Cortex of kidney (tissue), 1 donor: ENCODE measurements around the gene FCRLA.
"Not testable (repeated sequence)": the region's sequence is repeated elsewhere in the genome, so short reads cannot be mapped to it uniquely, and the experiment has no call there.

Experiments used
- DNase-seq: peaks from one replicate; lab custom pipeline; 2025; lab: John Stamatoyannopoulos, UW

The FCRLA gene, protein sequence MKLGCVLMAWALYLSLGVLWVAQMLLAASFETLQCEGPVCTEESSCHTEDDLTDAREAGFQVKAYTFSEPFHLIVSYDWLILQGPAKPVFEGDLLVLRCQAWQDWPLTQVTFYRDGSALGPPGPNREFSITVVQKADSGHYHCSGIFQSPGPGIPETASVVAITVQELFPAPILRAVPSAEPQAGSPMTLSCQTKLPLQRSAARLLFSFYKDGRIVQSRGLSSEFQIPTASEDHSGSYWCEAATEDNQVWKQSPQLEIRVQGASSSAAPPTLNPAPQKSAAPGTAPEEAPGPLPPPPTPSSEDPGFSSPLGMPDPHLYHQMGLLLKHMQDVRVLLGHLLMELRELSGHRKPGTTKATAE

DNA sequence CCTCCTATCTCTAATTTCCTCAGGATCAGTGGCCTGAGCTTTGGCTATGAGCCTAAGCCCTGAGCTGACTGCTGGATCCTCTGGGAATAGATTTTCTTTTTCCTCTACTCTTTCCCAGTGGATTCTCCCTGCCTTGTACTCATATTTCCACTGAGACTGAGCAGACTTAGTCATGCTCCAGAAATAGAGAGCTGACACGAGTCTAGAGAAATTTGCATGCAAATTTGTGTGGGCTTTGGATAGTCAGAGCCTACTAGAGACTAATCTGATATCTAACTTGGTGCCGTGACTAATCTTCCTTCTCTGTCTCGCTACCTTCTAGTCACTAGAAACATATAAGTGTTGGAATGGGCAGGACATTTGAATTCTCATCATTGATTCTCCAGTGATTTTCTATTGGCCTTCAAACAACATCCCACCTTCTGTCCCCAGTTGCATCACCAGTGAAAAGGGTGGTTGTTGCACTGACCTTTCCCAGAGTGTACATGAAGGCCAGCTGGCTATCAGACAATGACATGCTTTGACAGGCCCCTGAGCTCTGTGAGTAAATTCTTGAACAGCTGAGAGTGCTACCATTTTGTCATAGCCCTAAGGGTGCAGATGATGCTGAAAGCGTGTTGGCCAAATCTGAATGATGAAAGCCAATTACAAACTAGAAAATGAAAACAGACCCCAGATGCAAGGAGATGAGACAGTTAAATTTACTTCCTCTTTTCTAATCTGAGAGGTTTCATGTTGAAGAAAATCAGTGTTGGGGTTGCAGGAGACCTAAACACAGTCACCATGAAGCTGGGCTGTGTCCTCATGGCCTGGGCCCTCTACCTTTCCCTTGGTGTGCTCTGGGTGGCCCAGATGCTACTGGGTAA, at the start of gene FCRLA:
FCRLA (plus strand) TSS at position 748 of the 866 bp plus-strand sequence; CDS start at position 784, 36 bp downstream.
- no peak for DNase-seq

DNA sequence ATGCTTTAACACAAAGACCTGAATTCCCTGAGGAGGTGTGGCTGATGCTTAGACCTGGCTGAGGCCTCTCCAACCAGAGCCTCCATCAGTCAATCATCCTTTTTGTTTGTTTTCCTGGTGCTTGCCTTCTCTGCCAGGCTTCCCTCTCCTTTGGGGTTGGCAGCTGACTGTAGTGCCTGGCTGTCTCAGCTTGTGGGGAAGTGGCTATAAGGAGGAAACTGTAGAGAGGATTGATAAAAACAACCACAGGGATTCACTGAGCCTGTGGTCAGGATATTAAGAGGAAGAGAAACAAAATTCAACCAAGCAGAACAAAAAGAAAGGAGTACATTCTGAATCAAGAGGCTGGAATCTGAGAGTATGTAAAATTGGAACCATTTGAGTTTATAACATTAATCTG, 48.5 kb upstream of the FCRLA start:
- not testable (repeated sequence) for DNase-seq

DNA sequence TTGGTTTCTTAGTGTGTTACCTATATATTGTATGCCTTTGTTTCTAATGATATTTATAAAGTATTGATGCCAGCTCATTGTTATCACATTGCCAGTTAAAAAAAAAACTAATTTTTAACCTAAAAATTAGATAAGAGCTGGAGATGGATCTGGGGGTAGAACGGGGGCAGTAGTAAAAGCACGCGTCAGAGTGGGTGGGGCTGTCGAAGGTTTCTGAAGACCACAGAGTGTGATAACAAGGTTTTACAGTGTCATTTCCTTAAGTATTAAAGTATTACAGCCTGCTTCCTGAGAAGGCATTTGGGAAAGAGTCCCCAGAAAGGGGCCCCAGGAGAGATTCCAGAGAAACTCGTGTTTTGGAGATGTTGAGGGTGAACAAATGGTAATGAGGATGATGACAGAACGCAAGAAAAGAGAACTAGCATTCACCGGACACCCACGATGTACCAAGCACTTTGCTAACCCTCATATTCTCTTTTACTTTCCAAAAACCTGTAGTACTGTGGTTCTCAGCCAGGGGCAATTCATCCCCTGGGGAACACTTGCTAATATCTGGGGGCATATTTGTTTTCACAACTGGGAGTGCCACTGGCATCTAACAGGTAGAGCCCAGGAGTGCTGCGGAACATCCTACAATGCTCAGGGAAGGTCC, 45.2 kb upstream of the FCRLA start:
- DNase-seq, result not testable (repeated sequence)

DNA sequence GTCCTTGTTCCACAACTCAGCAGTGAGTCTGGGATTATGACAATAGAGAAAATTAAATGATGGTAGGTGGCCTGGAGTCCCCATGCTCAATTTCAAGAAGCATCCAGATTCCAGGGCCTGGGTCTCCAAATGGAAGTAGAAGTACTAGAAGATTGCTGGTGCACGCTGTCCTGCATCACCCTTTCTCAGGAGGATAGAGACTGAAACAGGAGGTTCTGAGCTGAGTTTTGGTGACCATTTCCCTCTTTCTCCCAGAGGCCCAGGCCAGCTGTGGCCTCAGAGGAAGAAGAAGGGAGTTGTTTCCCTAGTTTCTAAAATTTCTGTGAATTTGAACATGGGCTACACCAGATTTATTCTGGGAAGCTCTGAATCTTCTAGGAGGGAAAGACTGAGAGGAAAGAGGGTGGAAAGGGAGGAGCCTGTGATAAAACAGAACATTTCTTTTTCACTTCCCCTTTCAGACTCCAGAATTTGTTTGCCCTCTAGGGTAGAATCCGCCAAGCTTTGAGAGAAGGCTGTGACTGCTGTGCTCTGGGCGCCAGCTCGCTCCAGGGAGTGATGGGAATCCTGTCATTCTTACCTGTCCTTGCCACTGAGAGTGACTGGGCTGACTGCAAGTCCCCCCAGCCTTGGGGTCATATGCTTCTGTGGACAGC, 44.2 kb upstream of the FCRLA start, which contains the start of gene FCGR2B:
FCGR2B (plus strand) TSS at position 460 of the 656 bp plus-strand sequence; CDS start at position 559, 99 bp downstream.
- DNase-seq, result not testable (repeated sequence)

DNA sequence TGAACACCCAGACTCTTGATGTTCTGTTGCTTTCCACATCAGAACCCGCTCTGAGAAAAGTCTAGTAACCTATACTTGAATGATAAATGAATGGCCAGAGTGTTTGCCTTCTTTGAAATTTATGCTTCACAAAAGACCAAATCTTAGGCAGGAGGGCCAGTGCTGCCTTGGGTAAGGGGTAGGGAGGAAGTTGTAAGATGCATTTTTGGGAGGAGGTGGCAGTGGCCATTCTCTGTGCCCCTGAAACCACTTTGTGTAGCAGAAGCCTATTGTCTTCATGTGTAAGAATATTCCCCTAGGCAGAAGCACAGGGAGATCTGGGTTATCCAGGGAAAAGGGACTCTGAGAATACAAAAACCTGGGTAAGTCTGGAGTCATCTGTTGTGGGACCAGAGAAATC, 43.5 kb upstream of the FCRLA start:
- not testable (repeated sequence) for DNase-seq

DNA sequence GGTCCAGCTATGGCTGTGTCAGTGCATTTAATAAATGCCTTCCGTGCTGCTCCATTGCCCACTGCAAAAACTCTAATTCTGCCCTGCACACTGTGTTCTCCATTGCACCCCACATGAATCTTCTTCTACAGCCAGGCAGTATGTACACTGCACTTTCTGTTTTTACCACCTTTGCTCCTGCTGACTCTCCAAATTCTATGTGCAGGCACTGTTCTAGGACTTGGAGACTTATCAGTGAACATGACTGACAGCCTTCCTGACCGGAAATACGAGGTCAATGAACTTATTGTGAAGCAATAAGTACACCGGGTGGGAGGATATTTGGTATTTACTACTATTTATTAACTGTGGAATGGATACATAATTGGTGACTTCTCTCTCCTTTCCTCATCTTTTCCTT, 42.3 kb upstream of the FCRLA start:
- DNase-seq, result not testable (repeated sequence)

DNA sequence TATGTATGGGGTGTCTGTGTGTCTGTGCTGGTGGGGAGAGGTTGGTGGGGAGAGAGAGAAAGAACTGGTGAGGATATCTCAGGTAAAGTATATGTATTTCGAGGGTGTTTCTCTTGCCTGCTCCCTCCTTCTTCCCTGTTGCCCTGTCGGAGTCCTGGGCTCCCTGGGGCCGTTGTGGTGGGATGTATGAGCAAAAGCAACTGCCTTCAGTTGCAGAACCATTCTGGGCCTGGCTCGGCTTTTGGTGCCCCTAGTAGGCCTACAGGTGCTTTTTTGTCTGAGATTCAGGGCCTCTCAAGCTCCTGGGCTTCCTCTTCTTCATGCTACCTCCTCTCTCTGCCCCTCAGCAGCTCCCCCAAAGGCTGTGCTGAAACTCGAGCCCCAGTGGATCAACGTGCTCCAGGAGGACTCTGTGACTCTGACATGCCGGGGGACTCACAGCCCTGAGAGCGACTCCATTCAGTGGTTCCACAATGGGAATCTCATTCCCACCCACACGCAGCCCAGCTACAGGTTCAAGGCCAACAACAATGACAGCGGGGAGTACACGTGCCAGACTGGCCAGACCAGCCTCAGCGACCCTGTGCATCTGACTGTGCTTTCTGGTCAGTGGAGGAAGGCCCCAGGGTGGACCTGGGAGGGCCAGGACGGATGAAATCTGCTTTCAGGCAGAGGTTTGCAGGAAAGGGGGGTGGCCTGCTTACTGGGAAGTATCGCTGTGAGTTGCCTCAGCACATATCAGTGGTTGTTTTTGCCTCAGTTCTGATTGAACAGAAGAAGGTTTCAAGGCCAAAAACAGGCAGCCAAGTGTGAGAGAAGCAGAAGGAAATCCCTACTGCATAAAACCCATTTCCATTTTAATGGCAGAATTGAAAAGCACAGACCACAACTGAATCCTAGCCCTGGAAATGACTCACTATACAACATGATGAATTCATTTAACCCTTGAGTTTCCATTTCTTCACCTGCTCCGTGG, 35.7 kb upstream of the FCRLA start:
- DNase-seq, result not testable (repeated sequence)

DNA sequence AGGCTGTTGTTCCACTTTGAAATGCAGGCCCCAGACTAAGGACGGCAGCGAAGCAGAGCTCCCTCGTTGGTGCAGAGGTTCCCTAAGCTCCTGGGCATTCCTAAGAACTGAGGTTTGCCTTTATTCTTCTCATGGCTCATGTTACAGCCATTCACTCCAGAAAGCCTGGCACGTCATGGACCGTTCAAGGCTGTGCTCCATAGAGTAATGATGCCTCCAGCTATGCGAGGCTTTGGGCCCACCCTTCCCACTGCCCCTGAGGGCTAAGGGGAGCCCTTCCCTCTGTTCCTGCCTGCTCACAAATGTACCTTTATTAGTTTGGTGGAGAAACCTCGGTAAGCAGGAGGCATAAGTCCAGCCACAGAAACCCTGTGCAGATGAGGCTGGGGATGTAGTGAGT, 33.6 kb upstream of the FCRLA start:
- not testable (repeated sequence) for DNase-seq

DNA sequence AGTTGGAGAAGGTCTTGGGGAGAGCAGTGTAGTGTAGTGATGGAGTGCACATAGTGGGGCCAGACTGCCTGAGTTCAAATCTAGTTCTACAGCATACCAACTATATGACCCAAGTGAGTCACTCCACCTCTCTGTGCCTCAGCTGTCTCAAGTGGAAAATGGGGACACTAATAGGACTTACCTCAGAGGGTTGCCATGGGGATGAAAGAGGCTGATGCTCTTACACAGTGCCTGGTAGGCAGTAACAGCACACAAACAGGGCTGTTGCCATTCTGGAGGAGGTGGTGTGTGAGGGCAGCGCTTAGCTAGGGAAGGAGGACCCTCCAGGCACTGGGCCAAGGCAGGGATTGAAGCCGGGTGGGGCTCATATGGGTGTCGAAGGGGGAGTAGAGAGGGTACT, 32.6 kb upstream of the FCRLA start:
- not testable (repeated sequence) for DNase-seq

DNA sequence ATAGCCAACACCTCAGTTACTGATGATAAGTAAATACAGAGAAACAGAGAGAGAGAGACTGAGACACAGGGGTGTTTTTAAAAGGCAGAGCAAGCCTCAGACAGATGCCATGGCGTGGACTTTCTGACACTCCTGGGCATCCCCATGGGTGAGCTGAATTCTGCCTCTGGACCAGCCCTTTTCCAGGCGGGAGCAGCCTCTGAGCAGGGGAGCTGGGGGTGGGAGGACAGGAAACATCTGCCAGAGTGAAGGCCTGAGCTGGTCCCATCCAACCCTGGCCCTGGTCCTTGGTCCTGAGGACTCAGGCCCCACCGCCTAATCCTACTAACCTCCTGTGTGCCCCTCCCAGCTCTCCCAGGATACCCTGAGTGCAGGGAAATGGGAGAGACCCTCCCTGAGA, 32.1 kb upstream of the FCRLA start:
- DNase-seq, result not testable (repeated sequence)

DNA sequence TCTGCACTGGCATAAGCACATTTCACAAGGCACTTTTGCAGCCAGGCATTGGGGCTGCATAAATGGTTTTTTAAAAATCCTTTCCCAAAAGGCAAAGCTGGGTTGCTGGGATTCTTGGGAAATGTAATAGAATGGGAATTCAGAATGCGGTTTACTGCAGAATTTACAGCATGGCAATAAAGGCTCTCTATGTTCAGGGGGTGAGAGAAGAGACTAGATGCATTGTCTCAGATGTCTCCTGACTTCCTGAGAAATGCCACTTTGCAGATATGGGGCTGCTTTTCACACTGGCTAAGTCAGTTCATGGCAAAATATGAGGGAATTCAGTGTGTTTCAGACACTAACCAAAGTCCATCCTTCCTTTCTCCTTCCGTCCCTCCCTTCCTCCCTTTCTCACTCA, 30.6 kb upstream of the FCRLA start:
- no peak for DNase-seq

DNA sequence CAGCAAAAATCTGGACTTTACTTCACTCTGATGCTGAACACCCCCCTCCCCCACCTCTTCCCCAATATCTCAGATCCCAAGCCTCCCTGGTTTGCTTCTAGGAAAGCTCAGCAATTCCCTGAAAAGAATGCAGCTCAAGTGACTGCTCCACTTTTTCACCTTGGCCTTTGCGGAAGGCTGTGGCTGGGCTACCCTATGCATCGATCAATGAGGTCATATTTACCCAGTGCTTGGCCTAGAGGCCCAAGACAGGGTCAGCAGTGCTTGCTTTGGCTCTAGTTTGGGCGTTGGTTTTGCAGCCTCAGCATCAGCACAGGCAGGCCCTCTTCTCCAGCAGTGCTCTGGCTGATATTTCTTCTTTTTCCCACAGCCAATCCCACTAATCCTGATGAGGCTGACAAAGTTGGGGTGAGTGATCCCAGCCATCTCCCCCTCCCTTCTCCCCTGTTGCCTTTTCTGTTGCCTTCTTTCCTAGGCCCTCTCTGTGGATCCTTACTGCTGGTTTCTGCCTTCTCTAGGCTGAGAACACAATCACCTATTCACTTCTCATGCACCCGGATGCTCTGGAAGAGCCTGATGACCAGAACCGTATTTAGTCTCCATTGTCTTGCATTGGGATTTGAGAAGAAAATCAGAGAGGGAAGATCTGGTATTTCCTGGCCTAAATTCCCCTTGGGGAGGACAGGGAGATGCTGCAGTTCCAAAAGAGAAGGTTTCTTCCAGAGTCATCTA, 29.9 kb upstream of the FCRLA start:
- DNase-seq, result no peak

DNA sequence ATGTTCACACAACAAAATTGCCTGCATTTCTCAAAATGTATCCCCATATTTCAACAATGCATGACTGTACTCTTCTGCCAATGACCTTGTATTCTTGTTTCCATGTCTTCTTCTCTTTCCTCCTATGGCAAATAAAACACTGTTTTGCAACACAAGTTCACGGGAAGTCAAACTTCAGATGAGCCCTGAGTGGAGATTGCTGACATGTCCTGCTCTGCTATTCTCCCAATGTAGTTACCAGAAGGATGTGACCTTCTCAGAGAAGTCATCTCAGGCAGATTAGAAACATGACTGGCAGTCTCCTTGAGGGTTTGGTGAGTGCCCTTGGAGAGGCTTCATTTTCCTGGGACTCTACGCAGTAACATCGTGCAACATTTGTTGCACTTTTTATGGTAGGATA, 28.5 kb upstream of the FCRLA start:
- DNase-seq, result no peak

DNA sequence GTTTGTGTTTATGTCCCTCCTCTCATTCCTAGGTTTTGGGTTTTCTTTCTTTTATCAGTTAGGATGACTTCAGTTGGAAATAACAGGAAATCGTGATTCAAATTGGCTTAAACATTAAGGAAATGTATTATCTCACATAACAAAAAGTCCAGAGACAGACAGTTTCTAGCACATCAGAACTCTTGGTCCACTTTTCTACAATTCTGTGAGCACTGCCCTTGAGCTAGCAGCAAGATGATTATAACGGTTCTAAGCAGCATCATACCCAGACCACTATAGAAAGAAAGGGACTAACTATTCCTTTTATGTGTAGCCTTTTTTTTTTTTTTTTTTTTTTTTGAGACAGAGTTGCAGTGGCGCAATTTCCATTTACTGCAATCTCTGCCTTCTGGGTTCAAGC, 25.1 kb upstream of the FCRLA start:
- no peak for DNase-seq

DNA sequence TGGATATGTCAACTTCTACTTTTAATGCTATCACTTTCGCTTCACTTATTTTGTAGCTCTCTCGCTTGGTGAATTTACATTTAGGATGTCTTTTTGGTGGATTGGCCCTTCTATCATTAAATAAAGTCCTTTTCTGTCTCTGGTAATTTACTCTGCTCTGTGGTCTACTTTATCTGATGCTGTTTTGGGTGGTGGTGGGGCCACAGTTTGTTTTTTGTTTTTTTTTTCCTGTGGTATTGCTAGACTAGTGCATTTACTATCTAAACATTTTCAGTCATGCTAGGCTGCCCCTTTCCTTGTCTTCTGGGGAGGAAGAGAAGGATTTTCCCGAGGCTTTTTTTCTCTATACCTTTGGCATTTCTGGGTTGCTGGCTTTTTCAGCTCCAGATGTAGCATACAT, 18.1 kb upstream of the FCRLA start:
- DNase-seq, result no peak

DNA sequence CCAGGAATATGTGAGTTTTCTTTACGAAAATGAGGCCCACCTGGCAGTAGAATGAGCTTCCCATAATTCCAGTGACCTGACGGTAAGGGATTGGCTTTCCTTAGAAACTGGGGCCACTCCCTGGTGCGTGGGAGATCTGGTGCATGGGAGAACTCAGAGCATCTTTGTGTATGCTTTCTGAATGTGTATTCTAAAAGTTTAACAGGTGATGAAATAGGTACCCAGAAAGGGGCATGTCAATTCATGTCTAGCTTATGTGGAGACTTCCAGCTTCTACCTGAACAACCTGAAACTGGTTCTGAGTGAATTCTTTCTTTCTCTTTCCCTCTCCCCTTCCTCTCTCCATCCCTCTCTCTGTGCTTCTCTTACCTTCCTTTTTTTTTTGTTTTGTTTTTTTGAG, 15.2 kb upstream of the FCRLA start:
- DNase-seq, result no peak

DNA sequence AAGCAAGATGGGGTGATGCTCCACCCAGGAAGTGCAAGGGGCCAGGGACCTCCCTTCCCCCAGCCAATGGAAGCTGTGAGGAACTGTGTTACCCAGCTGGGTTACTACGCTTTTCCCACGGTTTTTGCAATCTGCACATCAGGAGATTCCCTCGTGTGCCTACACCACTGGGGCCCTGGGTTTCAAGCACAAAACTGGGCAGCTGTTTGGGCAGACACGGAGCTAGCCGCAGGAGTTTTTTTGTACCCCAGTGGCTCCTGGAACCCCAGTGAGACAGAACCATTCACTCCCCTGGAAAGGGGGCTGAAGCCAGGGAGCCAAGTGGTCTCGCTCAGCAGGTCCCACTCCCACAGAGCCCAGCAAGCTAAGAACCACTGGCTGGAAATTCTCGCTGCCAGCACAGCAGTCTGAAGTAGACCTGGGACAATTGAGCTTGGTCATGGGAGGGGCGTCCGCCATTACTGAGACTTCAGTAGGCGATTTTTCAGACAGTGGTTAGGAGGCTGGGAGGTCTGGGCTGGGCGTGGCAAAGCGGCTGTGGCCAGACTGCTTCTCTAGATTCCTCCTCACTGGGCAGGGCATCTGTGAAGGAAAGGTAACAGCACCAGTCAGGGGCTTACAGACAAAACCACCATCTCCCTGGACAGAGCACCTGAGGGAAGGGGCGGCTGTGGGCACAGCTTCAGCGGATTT, 13.9 kb upstream of the FCRLA start:
- not testable (repeated sequence) for DNase-seq

DNA sequence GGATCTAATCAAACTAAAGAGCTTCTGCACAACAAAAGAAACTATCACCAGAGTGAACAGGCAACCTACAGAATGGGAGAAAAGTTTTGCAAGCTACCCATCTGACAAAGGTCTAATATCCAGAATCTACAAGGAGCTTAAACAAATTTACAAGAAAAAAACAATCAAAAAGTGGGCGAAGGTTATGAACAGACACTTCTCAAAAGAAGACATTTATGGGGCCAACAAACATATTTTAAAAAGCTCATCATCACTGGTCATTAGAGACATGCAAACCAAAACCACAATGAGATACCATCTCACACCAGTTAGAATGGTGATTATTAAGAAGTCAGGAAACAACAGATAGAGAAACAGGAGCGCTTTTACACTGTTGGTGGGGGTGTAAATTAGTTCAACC, 8.7 kb upstream of the FCRLA start:
- not testable (repeated sequence) for DNase-seq

DNA sequence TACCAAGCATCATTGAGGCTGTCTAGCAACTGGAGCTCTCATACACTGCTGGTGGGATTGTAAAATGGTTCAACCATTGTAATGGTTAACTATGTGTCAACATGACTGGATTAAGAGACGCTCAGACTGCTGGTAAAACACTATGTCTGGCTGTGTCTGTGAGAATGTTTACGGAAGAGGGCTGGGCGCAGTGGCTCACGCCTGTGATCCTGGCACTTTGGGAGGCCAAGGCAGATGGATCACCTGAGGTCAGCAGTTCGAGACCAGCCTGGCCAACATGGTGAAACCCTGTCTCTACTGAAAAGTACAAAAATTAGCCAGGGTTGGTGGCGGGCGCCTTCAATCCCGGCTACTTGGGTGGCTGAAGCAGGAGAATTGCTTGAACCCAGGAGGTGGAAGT, 4.8 kb upstream of the FCRLA start:
- DNase-seq, result no peak
